ENCODE results near the gene OR2G6. TPM values are rescaled to one million over a fixed set of nuclear protein-coding genes. Genes with fewer than 3 reads are reported as not detected.
"Not testable (repeated sequence)": the region's sequence is repeated elsewhere in the genome, so short reads cannot be mapped to it uniquely, and the experiment has no call there.

OR2G6 gene
- not detected in 2 replicates for polyA plus RNA-seq (2014; cell fraction: cytosol; rRNA removed)
- not detected in 2 replicates for polyA plus RNA-seq (2014; cell fraction: nucleus; rRNA removed)

DNA sequence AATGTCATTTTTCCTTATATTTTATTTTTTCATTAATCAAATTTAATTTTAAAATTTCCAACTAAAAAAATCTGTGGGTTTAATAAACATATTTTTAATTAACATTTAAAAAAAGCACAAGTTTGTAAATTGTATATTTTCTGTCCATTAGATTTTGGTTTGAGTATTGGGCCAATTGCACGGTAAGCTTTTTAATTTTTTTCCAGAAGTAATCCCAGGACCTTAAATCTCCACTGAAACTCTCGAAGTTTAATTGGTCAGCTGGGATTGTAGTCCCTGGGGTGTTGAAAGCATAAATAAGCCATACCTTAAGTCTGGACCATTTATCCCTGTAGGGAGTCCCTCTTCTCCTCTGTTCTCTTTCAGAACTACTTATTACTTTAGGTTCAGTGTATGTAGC, at the start of gene OR2G6:
Gene OR2G6, plus strand, starts transcription at position 301 of the 400 bp plus-strand sequence. CDS start 13,574 bp downstream, outside the sequence.
- DNase-seq (ENCODE audit: low spot score) = not testable (repeated sequence)

GRCh38 chr1:248459117-248459516, 48.8 kb upstream of the OR2G6 start:
- DNase-seq (ENCODE audit: low spot score) = not testable (repeated sequence)

DNA sequence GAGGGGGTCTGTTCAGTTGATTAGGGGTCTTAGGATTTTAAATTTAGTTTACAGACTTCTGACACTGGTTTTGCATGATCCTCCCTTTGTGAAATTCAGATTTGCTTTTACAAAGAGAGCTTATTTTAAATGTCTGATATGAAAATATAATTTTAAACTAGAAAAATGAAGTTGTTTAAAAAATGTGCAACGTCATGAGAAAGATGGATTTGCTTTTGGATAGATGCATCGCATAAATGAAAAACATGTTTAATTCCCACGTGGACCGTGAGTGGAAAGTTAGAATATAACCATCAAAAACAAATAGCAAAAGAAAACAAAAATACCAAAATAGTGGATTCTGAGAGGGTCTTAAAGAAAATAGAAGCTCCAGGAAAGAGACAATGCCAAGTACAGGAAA, 36.7 kb upstream of the OR2G6 start:
- DNase-seq (ENCODE audit: low spot score) = no peak

DNA sequence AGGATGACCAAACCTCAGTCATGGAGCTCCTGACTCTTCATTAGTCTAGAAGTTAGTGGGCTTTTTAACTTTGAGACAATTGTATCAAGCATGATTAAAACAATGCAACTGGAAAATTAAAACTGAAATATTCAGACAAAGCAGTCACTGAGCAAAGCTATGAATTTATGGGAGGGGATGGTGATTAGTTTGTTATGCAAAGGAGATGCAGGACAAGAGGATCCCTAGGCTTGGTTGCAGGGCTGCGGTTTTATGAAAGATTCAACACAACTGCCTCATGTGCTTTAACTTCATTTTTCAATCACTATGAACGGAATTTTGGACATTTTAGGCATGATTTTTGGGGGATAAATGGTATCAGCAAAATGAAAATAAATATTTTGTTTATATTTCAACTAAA, 35.8 kb upstream of the OR2G6 start:
- not testable (repeated sequence) for DNase-seq (ENCODE audit: low spot score)

- DNase-seq (ENCODE audit: low spot score) = not testable (repeated sequence)
These were observed 34.8 kb upstream of the OR2G6 start, which contains the start of gene OR2T3 for GRCh38 chr1:248473051-248473450. Gene OR2T3 (plus strand): TSS chr1:248473351. CDS start chr1:248473351, 0 bp downstream.

DNA sequence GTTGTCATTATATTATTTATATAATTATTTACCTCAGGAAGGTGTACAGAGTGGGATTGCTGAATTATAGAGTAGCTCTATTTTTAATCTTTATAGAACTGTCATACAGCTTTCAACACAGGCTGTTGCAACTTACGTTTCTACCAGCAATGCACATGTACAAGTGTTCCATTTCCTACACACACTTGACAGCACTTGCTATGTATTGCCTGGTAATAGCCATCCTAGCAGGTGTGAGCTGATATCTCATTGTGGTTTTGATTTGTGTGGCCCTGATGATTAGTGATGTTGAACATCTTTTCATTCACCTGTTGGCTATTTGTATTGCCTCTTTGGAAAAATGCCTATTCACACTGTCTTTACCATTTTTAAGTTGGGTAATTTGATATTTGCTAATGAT, 32.2 kb upstream of the OR2G6 start:
- DNase-seq (ENCODE audit: low spot score) = not testable (repeated sequence)

DNA sequence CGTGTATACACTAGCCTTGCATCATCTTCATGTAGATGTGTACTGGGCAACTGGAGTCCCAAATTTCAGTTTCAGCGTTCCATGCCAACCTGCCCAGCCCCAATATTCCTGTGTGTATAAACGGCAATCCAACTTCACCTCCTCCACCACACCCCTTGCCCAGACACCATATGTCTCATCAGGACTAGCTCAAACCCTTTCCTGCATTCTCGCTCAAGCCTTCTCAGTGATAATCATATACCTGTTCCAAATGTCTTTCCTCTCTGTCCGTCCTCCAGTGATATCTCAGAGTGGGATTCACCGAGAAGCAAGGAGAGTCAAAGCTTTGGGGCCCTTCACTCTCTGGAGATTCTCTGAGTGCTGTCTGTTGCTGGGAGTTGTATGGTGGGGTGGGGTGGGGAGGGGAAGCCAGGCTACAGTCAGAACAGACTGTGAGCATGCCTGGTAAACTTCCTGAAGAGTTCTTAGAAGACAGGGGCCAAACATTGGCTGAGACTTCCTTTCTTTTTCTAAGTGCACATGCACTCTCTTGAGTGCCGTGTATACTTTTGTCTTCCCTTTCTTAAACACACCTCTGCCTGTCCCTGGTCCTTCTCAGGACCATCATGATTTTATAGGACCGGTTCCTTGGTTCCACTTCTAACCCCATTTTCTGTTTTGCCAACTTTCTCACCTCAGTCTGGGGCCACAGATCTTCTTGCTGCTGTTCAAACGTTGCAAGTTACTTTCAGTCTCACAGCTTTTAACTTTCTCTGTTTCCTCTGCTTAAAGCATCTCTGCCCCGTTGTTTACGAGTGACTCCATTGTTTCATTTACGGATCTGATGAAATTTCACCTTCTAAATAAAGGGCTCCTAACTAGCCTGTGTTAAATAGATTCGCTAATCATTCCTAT, 25.9 kb upstream of the OR2G6 start:
- not testable (repeated sequence) for DNase-seq (ENCODE audit: low spot score)

- not testable (repeated sequence) for DNase-seq (ENCODE audit: low spot score)
These were observed 19.6 kb upstream of the OR2G6 start, which contains the start of gene OR2T5 for GRCh38 chr1:248488289-248488688. Gene OR2T5 (plus strand): TSS chr1:248488589. CDS start chr1:248488589, 0 bp downstream.

DNA sequence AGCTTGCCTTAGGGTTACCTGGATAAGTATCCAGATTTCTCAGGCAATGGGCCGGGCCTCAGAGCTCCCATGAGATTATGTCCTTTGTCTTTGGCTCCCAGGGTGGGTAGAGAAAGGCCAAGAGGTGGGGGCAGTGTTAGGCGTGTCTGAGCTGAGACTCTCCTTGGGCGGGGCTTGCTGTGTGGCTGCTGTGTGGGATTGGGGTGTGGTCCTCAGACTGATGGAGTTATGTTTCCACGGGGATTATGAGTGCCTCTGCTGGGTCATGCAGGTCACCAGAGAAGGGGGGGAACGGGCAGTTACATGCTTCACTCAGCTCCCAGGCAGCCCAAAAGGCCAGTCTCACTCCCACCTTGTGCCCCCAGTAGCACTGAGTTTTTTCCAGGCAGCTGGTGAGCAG, 11.2 kb upstream of the OR2G6 start:
- not testable (repeated sequence) for DNase-seq (ENCODE audit: low spot score)

DNA sequence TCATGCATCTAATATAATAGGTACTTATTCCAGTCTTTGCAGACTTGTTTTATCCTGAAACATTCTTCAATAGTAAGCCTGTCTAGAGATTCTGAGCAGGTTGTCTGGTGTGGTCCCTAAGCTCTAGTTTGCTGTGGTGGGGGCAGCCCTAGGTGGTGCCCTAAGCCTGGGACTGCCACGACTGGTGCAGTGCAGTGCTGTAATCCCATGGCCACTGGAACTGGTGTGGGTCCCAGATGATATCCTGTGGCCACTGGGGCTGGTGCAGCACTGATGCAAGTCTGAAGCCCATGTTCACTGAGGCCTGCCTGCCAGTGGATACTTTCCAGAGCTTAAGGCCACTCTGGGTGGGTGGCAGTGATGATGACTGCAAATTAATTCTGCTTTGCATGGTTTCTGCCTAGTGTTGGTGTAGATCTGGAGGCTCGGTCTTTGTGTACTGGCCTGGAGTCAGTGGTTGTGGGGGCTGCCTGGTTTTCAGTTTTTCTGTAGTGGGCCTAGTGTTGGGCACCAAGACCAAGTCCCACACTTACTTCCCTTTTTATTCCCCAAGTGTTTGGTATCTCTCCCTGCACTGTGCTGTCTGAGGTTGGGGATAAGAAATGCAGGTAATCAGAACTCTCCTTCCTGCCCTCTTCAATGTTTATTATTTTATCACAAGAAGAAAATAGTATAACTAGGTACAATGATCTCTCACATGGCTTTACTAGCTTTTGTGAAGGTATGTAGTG, 7.4 kb upstream of the OR2G6 start:
- DNase-seq (ENCODE audit: low spot score) = not testable (repeated sequence)

DNA sequence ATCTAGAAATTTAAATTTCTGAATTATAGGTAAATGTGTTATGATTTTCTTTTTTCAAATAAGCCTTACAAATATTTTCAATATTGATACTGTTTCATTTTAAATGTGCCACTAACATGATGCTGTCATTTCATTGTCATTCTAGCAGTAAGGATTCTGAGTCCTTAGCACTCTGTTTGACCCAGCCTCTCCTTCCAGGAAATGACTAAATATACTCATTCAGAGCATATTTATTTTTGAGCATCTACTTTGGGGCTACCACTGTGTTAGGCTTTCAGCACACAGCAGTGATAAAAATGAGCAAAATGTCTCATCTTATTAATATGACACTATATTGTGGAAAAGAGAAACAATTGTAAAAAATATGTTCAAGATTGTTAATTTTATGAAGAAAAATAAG, 2.3 kb downstream of the OR2G6 start:
- not testable (repeated sequence) for DNase-seq (ENCODE audit: low spot score)

DNA sequence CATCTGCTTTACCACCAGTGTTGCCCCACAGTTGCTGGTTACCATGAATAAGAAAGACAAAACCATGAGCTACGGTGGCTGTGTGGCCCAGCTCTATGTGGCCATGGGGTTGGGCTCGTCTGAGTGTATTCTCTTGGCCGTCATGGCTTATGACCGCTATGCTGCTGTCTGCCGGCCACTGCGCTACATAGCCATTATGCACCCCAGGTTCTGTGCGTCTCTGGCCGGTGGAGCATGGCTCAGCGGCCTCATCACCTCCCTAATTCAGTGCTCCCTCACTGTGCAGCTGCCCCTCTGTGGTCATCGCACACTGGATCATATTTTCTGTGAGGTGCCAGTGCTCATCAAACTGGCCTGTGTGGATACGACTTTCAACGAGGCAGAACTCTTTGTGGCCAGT, 14.0 kb downstream of the OR2G6 start:
- no peak for DNase-seq (ENCODE audit: low spot score)

DNA sequence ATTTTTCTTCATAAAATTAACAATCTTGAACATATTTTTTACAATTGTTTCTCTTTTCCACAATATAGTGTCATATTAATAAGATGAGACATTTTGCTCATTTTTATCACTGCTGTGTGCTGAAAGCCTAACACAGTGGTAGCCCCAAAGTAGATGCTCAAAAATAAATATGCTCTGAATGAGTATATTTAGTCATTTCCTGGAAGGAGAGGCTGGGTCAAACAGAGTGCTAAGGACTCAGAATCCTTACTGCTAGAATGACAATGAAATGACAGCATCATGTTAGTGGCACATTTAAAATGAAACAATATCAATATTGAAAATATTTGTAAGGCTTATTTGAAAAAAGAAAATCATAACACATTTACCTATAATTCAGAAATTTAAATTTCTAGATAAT, 29.6 kb downstream of the OR2G6 start:
- not testable (repeated sequence) for DNase-seq (ENCODE audit: low spot score)

- DNase-seq (ENCODE audit: low spot score) = not testable (repeated sequence)
These were observed 39.5 kb downstream of the OR2G6 start for GRCh38 chr1:248547383-248547782.

GRCh38 chr1:248551027-248551426, 43.2 kb downstream of the OR2G6 start:
- DNase-seq (ENCODE audit: low spot score) = not testable (repeated sequence)

DNA sequence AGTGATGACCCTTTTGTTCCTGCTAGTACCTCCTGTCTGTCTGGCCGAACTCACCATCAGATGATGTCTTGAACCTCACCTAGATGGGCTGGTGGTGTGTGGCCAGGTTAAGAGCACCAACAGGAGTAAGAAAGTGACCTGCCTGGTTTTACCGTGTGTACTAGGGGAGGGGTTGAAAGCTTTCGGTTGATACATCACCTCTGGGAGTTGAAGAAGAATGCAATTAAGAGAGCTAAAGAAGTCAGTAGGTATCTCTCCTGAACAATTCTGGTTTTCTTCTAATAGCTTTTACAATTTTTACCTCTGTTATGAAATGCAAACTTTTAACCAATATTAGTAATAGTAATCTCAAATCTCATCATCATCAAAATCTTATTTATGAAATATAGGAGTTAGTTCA, 54.8 kb downstream of the OR2G6 start, which contains the start of gene OR2T29:
Gene OR2T29, minus strand, starts transcription at position 101 of the 400 bp plus-strand sequence. CDS start 3,281 bp downstream, outside the sequence.
- DNase-seq (ENCODE audit: low spot score) = not testable (repeated sequence)

DNA sequence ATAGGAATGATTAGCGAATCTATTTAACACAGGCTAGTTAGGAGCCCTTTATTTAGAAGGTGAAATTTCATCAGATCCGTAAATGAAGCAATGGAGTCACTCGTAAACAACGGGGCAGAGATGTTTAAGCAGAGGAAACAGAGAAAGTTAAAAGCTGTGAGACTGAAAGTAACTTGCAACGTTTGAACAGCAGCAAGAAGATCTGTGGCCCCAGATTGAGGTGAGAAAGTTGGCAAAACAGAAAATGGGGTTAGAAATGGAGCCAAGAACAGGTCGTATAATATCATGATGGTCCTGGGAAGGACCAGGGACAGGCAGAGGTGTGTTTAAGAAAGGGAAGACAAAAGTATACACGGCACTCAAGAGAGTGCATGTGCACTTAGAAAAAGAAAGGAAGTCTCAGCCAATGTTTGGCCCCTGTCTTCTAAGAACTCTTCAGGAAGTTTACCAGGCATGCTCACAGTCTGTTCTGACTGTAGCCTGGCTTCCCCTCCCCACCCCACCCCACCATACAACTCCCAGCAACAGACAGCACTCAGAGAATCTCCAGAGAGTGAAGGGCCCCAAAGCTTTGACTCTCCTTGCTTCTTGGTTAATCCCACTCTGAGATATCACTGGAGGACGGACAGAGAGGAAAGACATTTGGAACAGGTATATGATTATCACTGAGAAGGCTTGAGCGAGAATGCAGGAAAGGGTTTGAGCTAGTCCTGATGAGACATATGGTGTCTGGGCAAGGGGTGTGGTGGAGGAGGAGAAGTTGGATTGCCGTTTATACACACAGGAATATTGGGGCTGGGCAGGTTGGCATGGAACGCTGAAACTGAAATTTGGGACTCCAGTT, 57.9 kb downstream of the OR2G6 start:
- DNase-seq (ENCODE audit: low spot score) = not testable (repeated sequence)

- DNase-seq (ENCODE audit: low spot score) = not testable (repeated sequence)
These were observed 61.2 kb downstream of the OR2G6 start for GRCh38 chr1:248569049-248569448.

GRCh38 chr1:248570811-248571210, 62.9 kb downstream of the OR2G6 start:
- DNase-seq (ENCODE audit: low spot score) = not testable (repeated sequence)

DNA sequence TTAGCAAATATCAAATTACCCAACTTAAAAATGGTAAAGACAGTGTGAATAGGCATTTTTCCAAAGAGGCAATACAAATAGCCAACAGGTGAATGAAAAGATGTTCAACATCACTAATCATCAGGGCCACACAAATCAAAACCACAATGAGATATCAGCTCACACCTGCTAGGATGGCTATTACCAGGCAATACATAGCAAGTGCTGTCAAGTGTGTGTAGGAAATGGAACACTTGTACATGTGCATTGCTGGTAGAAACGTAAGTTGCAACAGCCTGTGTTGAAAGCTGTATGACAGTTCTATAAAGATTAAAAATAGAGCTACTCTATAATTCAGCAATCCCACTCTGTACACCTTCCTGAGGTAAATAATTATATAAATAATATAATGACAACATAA, 64.2 kb downstream of the OR2G6 start:
- DNase-seq (ENCODE audit: low spot score) = not testable (repeated sequence)

DNA sequence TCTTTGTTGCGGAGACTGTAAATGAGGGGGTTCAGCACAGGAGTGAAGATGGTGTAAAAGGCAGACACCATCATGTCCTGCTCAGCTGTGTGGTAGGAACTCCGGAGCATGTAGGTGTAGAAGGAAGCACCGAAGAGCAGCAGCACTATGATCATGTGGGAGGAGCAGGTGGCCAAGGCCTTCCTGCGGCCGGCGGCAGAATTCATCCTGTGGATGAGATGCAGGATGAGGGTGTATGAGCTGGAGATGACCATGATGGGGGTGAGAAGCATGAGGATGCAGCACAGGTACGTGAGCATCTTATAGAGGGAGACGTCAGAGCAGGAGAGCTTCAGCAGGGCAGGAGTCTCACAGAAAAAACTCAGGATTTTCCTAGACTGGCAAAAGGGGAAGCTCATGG, 66.0 kb downstream of the OR2G6 start:
- not testable (repeated sequence) for DNase-seq (ENCODE audit: low spot score)
